HG03354 (cell line): Measurements from ENCODE around the gene NRG3.

Experiments used
- ATAC-seq: cut with Tn5 transposase; IDR thresholded peaks from one replicate; pipeline ENCODE4 v1.9.1; 2021; ENCODE audit warnings: mild to moderate bottlenecking; ENCODE audit not compliant: unreplicated experiment, poor library complexity, severe bottlenecking

Gene NRG3

DNA sequence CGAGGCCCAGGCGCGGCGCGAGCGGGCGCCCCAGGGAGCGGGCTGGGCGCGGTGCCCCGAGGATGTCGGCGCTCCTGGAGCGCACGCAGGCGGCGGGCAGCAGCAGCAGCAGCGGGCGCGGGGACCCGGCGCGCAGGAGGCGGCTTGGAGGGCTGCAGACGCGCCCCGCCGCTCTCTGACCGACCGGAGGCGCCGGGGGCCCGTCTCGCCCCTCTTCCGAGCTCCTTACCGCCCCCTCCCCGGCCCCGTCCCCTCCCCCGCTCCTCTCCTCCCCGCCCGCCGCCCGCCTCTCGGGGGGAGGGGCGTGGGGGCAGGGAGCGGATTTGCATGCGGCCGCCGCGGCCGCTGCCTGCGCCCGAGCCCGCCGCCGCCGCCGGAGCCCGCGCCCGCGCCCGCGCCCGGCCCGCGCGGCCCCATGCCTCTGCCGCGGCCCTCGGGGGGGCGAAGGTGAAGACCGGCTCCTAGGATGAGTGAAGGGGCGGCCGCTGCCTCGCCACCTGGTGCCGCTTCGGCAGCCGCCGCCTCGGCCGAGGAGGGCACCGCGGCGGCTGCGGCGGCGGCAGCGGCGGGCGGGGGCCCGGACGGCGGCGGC is at the start of gene NRG3:
NRG3 (plus strand) TSS at position 320 of the 592 bp plus-strand sequence.
- ATAC-seq = peak; percentile 40

DNA sequence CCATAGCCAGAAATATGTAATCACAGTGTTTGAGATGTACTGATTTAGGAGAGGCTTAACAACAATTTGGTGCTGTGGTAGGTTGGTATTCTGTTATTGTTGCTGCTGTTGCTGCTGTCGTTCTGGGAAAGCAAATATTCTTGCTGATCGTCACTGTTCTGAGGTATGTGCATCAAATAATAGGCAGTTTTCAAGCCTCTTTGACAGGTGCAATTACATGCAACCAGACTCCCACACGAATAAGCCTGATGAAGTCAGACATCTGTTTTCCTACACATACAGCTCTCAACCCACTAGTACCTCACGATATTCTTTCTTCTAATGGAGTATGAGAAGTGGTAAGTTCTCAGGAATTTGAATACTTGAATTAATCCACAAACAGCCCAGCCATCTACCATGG is 46.7 kb upstream of the NRG3 start:
- no peak for ATAC-seq

DNA sequence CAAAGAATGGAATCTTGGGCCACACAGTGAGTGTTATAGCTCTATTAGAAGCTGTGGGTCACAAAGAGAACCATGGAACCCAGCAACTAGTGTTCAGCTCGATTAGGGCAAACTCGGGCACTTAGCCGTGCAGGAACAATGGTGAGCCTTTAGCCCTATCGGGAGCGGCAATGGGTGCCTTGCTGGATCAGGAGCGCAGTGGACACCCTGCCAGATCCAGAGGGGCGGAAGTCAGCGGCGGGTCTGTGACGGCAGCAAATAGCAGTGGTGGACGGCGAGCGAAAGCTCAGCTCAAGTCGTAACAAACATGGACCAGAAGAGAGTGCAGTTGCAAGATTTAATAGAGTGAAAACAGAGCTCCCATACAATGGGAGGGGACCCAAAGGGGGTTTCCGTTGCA is 43.9 kb upstream of the NRG3 start:
- ATAC-seq = no peak

DNA sequence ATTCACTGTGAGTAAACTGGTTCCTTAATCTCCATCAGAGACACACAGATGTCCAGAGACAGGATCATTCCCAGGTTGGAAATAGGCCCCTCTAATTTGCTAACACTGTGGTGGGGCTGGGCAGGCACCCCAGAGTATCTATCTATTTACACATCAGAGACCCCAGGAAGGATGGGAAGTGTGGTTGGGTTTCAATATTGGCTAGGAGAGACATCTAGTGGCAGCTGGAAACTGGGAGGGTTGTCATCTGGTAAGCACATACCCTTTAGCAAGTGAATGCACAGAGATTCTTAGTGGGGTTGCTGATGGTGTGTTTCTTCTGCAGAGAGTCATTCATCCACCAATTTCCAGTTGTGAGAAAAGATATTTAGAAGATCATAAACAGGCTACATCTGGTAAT is 36.0 kb upstream of the NRG3 start:
- no peak for ATAC-seq

DNA sequence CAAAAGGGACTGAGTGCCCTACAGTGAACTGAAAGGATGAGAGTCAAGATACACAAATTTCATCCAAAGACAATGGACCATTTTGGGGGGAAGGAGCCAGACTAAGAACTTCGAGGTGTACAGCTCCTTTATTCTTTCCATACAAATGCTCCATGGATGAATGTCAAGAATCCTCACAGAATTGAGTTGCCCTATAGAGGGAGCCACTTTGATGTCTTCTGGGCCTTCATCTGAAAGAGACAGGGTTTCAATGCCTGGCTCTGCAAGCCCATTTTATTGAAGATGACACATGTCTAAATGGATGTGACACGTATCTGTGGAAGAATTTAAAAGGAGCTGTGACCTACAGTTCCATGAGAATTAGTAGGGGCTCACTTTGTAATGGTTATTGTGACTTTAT is 32.0 kb upstream of the NRG3 start:
- ATAC-seq = no peak

DNA sequence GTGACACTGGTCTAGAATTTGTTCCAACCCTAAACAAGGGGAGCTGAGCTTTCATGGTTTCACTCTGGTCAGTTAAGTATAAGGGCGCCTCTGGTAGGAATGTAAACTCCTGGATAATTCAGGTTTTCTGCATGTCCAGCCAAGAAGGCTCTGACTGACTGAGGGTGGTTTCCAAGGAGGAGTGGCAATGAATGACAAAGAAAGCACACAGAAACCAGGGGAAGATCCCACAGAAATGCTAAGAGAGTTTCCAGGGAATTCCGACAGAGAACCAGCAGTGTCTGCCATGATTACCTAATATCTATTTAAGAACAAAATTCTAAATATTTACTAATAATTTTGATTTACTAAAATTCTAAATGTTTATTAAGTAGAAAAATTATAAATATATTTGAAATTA is 27.3 kb upstream of the NRG3 start:
- ATAC-seq = no peak

DNA sequence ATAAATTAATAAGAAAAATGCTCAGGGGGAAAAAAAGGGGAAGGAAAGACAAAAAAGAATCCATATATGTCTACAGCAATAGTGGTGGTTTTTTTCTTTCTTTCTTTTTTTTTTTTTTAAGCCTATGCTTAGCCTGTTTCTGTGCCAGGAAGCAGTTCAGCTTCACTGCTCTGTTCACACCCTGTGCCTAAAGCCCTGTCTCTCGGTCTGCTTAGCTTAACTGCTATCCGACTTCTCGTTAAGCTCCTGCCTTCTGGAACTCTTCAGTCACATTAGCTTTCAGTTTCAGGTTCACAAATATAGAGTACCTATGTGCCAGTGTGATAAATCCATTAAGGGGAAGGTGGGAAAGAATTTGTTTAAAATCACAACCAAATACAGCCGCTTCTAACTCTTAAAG is 26.5 kb upstream of the NRG3 start:
- ATAC-seq = no peak

DNA sequence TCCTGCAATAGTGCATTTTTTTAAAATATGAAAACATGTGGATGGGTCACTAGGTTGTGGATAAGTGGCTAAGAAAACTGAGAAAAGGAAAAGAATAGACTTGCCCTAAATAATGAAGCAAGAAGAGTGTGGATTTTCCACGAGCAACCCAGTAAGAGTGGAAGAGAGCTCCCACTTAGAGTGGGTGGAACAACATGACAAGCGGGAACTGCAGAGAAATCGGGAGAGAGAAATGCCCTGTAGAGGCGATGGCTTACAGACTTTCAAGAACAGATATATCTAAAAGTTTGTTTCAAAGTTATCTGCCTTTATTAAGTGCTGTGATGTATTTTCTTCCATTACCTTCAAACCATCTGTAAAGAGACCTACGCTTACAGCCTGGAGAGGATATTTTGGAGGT is 26.1 kb upstream of the NRG3 start:
- no peak for ATAC-seq

DNA sequence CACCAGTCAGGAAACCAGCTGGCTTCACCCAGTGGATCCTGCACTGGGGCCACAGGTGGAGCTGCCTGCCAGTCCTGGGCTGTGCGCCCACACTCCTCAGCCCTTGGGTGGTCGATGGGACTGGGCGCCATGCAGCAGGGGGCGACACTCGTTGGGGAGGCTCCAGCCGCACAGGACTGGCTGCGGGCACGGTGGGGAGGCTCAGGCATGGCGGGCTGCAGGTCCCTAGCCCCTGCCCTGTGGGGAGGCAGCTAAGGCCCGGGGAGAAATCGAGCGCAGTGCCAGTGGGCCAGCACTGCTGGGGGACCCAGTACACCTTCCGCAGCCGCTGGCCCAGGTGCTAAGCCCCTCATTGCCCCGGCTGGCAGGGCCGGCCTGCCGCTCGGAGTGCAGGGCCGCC is 12.4 kb upstream of the NRG3 start:
- no peak for ATAC-seq

DNA sequence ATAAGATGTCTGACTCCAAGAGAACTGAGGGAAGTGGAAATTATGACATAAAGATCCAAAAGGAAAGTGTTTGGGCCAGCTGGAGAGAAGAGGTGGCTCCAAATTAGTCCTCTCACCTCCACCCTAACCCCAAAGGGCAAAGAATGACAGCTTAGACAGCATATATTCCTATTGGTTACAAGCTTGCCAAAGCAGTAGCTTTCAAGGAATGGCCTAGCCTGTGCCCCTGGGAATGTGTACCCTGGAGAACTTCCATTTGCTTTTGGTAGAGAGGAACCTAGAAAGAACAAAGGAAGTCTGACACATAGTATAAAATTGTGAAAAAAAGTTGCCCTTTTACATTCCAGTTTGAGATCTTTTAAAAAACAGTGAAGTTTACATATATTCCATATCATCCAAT is 11.2 kb upstream of the NRG3 start:
- ATAC-seq = no peak

DNA sequence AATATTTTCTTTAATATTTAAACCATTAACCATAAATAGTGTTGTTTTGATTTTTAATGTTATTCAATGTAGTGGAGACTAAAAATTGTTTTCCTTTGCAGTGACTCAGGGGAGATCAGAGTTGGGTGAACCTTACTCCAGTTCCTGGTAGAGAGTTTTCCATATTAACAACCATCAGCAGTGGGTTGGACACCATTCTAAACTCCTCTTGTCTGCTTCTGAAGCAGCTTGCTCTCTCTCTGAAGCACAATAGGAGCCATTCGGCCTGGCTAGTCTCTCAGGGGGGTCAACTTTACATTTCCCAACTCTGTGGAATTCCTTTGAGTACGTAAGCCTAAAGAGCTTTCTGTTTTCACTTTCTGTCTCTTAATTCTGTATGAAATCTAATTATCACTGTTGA is 9.4 kb upstream of the NRG3 start:
- ATAC-seq = no peak

DNA sequence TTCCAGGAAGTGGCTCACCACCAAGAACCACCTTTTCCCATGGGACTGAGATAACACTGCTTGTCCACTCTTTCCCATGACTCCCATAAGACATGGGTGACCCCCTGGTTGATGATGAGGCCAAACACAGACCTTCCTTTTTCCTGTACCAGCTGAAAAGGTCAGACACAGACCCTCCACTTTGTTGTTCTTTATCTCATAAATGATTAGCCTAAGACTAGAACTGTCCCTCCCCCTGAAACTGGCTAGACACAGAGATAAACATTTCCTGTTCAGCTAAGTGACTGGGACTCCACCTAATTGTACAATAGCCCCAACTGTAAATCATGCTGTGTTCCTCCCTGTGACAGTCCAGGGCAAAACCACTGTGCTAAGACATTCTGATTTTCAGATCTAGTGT is 8.2 kb upstream of the NRG3 start:
- ATAC-seq = peak; percentile 100

DNA sequence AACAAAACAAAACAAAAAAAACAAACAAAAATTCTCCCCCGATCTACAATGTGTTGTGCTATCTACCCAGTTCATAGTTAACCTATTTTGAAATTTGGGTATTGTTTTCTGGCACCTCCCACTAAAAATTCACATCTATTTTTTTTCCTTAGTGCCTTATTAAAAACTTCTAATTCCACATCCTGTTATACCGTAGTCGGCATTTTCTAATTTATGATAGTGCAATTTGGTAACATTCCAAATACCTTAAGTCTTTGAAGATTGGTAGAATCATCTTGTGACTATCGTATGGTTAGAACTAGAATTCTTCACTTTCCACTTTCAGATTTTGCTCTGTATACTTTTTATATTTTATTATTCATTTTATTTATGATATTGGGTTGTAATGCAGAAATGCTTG is 4.5 kb upstream of the NRG3 start:
- ATAC-seq = no peak

DNA sequence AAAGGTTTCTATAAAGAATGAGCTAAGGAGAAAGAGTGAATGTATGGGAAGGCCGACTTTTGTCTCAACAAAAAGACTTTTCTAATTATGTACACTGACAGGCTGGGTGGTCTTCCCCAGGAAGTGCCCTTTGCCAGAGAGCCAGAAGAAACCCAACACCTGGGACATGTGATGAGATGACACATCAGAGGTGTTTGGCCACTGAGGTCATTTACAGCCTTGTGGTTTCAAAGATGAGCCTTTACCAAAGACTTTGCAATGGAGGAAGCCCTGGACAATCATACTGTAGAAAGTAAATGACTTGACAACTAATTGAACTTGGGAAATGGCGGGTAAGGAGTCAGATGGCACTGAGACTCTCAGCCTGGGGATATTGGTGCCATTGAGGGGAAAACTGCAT is 3.4 kb upstream of the NRG3 start:
- no peak for ATAC-seq

DNA sequence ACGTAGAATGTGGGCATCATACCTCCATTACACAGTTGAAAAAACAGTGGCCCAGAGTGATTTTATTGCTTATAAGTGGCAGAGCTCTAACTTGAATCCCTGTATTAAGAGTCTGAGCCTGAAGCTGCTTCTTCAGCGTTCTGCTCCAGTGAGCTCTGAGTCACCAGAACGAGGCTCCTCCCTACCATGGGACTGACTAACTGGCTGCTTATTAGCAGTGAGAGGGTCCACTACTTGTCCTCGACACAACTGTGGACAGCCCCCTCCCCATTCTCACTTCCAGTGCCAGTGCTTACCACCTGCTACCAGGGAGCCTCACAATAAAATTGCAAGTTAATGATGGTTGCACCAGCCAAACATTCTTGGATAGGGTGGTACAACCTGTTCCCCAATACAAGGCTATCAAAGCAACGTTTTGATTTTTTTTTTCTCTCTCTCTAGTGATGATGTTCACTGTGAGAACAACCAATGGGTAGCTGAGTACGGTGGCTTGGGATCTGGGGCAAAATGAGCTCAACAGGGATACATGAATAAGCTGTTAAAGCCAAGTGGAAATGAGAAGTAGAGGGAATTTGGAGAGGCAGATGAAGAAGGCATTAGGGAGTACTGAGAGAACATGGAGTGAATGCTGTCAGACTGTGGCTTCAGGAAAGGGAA is 2.7 kb upstream of the NRG3 start:
- peak; percentile 31 for ATAC-seq

DNA sequence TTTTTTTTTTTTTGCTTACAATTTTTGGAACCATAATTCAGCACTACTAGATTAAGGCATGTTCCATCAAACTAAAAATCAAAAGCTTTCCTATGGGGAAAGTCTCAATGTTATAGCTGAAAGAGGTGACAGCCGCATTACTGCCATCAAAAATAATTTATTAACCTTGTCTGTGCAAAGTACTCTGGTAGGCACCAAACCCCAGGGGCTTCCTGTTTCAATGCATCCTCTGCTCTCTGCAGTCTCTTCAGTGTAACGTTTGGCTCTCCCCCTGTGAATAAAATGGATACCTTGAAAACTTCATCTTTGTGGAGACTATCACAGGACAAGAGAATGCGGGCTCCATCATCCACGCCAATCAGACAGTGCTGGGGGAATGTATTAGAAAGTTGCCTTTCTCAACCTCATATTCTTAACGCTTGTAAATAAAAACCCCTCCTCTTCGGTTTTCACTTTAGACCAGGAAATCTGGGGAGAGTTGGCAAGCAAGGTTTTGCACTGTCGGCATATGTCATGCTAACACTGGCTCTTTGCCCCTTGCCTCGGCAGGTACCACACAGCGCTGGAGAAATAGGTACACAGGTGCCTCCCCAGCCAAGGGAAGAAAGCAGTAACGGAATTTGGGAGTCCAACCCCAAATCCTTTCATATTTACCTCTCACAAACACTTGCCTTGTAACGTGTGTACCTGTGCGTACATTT is 1.6 kb upstream of the NRG3 start:
- ATAC-seq = no peak

DNA sequence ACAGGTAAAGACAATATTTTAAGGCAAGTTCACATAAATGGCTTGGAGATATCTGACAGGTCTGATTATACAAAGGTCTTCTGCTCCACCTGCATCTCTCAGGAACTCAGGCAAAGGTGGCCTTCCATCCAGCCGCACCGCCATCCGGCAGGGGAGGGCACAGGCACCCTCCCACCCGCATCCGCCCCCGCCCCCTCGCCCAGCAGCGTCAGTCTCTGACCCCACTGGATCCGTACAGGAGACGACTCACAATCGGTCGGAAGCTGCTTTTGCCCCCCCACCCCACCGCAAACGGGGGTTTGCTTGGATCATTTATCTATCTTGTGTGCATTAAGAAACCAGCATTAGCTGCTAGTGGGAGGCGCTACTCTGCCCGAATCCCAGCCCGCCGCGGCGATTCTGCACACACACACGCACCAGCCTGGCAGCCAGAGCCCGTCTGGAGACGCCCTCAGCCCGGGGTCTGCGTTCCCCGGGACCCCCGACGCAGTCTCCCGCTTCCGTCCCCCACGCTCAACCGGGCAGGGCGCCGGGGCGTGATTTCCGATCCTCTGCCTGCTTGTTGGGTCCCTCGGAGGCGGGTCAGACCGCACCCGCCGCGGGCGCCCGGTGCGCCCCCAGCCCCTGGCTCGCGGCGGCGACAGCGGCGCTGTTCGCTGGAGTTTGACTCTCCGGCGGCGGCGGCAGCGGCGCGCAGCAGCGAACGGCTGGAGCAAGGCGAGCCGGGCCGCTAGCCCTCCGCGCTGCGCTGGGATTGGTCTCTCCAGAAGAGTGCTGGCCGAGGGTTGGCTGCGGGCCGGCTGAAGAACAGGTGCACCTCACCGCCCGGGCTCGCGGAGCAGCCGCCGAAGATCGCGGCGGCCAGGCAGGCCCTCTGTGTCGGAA is 820 bp upstream of the NRG3 start:
- peak; percentile 62 for ATAC-seq

DNA sequence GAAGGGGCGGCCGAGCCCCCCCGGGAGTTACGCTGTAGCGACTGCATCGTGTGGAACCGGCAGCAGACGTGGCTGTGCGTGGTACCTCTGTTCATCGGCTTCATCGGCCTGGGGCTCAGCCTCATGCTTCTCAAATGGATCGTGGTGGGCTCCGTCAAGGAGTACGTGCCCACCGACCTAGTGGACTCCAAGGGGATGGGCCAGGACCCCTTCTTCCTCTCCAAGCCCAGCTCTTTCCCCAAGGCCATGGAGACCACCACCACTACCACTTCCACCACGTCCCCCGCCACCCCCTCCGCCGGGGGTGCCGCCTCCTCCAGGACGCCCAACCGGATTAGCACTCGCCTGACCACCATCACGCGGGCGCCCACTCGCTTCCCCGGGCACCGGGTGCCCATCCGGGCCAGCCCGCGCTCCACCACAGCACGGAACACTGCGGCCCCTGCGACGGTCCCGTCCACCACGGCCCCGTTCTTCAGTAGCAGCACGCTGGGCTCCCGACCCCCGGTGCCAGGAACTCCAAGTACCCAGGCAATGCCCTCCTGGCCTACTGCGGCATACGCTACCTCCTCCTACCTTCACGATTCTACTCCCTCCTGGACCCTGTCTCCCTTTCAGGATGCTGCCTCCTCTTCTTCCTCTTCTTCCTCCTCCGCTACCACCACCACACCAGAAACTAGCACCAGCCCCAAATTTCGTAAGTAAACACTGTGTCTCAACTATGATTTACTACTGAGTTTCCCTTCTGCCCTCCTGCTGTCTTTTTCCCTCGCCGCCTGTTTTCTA is 666 bp downstream of the NRG3 start:
- no peak for ATAC-seq

DNA sequence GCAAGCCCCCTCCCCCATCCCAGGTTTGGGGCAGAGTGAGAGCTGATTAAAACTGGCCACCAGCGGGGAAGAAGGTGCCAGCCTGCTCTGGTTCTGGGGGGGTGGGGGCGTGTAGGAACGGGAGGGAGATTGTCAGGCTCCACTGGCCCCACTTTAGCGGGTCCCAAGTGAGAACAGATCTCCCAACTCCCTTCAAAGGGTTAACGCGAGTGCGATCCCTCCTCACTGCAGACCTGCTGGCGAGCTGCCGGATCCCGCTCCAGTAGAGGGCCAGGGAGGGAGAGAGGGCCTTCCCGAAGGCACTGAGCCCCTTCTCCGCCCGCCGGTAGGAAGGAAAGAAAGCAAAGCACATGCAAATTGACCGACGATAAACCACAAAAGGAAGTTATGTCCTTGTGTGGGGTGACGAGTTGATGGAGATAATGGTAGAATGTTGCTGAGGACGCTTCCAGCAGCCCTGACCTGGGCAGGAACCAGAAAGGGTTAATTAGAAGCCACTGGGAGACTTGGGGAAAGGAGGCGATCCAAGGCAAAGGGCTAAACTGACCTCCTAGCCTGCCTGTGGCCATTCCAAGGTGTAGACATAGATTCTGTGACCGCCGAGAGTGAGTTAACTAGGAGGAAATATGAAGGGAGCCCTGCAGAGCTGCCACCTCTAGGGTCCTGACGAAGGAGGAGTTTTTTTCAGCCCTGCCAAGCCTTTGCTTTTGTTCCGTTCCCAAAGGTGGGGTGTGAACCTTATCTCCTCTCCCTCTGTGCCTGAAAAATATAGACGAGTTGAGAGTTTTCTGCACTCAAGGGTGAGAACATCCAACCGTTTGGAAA is 1.5 kb downstream of the NRG3 start:
- no peak for ATAC-seq
